ENCODE results near the gene OR5A2. TPM values are rescaled to one million over a fixed set of nuclear protein-coding genes. Genes with fewer than 3 reads are reported as not detected.
"Not testable (repeated sequence)": the region's sequence is repeated elsewhere in the genome, so short reads cannot be mapped to it uniquely, and the experiment has no call there.

OR5A2 gene
- total RNA-seq, 1 donor from 2014 or later = not detected

GRCh38 chr11:59394186-59394585 lies 32.0 kb downstream of the OR5A2 start:
- intact Hi-C loops (cut with DNase I) = no loop called here
- Histone ChIP-seq H3K27ac (no peak overlapping the region), H3K27me3 (no peaks in the 10 kb centered on the region), H3K4me1 (no peaks in the 10 kb centered on the region), H3K4me3 (no peak overlapping the region), H3K36me3 (no peaks in the 10 kb centered on the region), H3K9me3 (no peaks in the 10 kb centered on the region)
- TF ChIP-seq, protein P1, sequence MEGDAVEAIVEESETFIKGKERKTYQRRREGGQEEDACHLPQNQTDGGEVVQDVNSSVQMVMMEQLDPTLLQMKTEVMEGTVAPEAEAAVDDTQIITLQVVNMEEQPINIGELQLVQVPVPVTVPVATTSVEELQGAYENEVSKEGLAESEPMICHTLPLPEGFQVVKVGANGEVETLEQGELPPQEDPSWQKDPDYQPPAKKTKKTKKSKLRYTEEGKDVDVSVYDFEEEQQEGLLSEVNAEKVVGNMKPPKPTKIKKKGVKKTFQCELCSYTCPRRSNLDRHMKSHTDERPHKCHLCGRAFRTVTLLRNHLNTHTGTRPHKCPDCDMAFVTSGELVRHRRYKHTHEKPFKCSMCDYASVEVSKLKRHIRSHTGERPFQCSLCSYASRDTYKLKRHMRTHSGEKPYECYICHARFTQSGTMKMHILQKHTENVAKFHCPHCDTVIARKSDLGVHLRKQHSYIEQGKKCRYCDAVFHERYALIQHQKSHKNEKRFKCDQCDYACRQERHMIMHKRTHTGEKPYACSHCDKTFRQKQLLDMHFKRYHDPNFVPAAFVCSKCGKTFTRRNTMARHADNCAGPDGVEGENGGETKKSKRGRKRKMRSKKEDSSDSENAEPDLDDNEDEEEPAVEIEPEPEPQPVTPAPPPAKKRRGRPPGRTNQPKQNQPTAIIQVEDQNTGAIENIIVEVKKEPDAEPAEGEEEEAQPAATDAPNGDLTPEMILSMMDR (IDR thresholded peaks at IDR 0.05) = no peak
- ATAC-seq = no peak
- DNase-seq = no peak

DNA sequence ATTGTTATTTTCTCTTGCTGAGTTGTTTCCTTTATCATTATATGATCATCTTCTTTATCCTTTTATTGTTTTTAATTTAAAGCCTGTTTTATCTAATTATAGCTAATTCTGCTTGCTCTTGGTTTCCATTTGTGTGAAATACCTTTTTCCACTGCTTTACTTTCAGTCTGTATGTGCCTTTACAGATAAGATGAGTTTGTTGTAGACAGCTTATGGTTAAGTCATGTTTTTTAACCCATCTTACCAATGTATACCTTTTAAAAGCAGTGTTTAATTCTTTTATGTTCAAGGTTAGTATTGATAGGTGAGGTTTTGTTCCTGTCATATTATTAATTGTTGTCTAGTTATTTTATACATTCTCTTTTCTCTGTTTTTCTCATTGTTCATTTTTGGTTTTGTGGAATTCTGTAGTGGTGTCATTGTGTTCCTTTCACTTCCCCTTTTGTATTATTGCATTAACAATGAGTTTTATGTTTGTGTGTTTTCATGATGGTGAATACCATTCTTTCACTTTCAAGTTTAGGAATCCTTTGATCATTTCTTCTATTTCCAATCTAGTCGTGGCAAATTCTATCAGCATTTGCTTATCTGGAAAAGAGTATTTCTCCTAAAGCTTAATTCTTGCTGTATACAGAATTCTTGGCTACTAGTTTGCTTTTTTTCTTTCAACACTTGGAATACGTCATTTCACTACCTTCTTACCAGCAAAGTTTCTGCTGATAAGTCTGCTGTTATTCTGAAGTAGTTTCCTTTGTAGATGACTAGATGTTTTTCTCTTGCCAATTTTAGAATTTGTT lies 45.8 kb downstream of the OR5A2 start:
- Histone ChIP-seq H3K4me3 (no peak overlapping the region), H3K36me3 (no peaks in the 10 kb centered on the region), H3K9me3 (no peaks in the 10 kb centered on the region), H3K4me1 (no peaks in the 10 kb centered on the region), H3K27ac (no peak overlapping the region), H3K27me3 (no peaks in the 10 kb centered on the region)
- intact Hi-C loops (cut with DNase I) = no loop called here
- ATAC-seq = no peak
- no peak for DNase-seq
- TF ChIP-seq, protein P1 (IDR thresholded peaks at IDR 0.05) = no peak

DNA sequence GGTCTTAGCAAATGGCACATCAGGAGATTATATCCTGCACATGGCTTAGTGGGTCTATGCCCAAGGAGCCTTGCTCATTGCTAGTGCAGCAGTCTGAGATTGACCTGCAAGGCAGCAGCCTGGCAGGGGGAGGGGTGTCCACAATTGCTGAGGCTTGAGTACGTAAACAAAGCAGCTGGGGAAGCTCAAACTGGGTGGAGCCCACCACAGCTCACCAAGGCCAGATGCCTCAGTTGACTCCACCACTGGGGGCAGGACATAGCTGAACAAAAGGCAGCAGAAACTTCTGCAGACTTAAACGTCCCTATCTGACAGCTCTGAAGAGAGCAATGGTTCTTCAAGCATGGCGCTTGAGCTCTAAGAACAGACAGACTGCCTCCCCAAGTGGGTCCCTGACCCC lies 53.9 kb downstream of the OR5A2 start:
- H3K4me1 ChIP-seq; H3K36me3 ChIP-seq; DNase-seq; intact Hi-C loops (cut with DNase I); H3K27me3 ChIP-seq; ATAC-seq; H3K9me3 ChIP-seq; H3K4me3 ChIP-seq; H3K27ac ChIP-seq: not testable (repeated sequence)

- H3K36me3 ChIP-seq = no peaks in the 10 kb centered on the region
- peak; percentile 50 for ATAC-seq
- intact Hi-C loops (cut with DNase I) = no loop called here
- no peaks in the 10 kb centered on the region for H3K9me3 ChIP-seq
- no peak overlapping the region for H3K27ac ChIP-seq
- TF ChIP-seq, protein P1 (IDR thresholded peaks at IDR 0.05) = no peak
- H3K4me3 ChIP-seq = no peak overlapping the region
- H3K4me1 ChIP-seq = no peaks in the 10 kb centered on the region
- no peaks in the 10 kb centered on the region for H3K27me3 ChIP-seq
- no peak for DNase-seq
These were observed 57.8 kb downstream of the OR5A2 start for GRCh38 chr11:59368238-59369022.

Other genes starting within 250 kb of the OR5A2 start
- 34.1 TPM for gene MPEG1, start 213.5 kb downstream of the OR5A2 start, total RNA-seq
- gene OR5AN1, start 67.5 kb downstream of the OR5A2 start, total RNA-seq = not detected
- not detected for gene OR5A1, start 10.1 kb upstream of the OR5A2 start, total RNA-seq
- gene OR4D6, start 30.5 kb upstream of the OR5A2 start, total RNA-seq = not detected
- gene OR4D10, start 46.9 kb upstream of the OR5A2 start, total RNA-seq = not detected
- not detected for gene OR4D11, start 77.2 kb upstream of the OR5A2 start, total RNA-seq
- gene OR4D9, start 85.1 kb upstream of the OR5A2 start, total RNA-seq = not detected
- gene OSBP, start 189.4 kb upstream of the OR5A2 start, total RNA-seq = 39.9 TPM
- 35.9 TPM for gene PATL1, start 242.6 kb upstream of the OR5A2 start, total RNA-seq

All from upper lobe of right lung (tissue), 1 donor.